ENCODE measurements around the gene TOP3B. TPM values are rescaled to one million over a fixed set of nuclear protein-coding genes. Genes with fewer than 3 reads are reported as not detected.

Gene TOP3B
- total and polyA plus RNA-seq, 4 donors: 6.0 to 26.9 (median 8.8) TPM

DNA sequence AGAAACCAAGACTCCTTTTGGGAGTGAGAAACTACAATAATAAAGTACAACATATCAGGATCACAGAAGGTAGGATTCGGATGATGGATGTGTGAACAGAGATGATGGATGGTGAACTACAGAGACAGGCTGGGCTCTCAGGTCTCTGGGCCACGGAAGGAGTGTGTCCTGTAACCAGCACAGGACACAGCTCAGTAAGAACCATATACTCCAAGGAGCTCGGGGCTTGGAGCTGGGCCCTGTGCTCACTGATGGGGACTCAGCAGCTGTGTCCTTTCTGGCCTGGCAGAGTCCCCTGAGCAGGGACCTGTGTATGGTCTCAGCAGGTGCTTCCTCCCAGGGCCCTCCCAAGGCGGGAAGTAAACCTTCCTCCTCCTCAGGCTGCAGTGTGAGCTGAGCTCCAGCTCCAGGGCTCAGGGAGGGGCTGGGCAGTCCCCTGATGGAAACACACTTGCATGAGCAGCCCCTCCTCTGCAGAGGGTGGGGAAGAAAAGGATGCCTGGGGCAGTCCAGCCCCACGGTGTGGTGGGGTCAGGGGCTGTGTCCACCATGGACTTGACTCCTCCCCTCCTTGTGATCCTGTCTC, 39.8 kb upstream of the TOP3B start:
- Histone ChIP-seq H3K27me3 (ENCODE audit: control insufficient read depth in 4 of 4, insufficient read depth in 4 of 4, low read length in 3 of 4) (no peaks in the 10 kb centered on the region), H3K9ac (ENCODE audit: low read depth in 1 of 2, low read length in 2 of 2) (no peak overlapping the region), H3K4me3 (ENCODE audit: low read depth in 1 of 3, low read length in 3 of 3) (no peak overlapping the region), H3K36me3 (ENCODE audit: control insufficient read depth in 4 of 4, insufficient read depth in 3 of 4, low read depth in 1 of 4, low read length in 3 of 4) (no peaks in the 10 kb centered on the region), H3K4me1 (ENCODE audit: control insufficient read depth in 4 of 4, insufficient read depth in 4 of 4, low read length in 3 of 4) (no peaks in the 10 kb centered on the region), H3K9me3 (ENCODE audit: control insufficient read depth in 4 of 4, low read length in 3 of 4) (no peaks in the 10 kb centered on the region), H3K27ac (ENCODE audit: low read depth in 1 of 2, low read length in 2 of 2) (no peak overlapping the region)
- TF ChIP-seq, protein P1, sequence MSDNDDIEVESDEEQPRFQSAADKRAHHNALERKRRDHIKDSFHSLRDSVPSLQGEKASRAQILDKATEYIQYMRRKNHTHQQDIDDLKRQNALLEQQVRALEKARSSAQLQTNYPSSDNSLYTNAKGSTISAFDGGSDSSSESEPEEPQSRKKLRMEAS (IDR thresholded peaks at IDR 0.05): no peak
- TF ChIP-seq YY1 (IDR thresholded peaks at IDR 0.05) (no peak), SP1 (IDR thresholded peaks at IDR 0.05) (no peak), HNF4A (conservative IDR thresholded peaks at IDR 0.05) (no peak), FOXA1 (IDR thresholded peaks at IDR 0.05) (no peak), FOXA2 (IDR thresholded peaks at IDR 0.05) (no peak), RAD21 (IDR thresholded peaks at IDR 0.05) (no peak), JUND (IDR thresholded peaks at IDR 0.05) (no peak), TAF1 (conservative IDR thresholded peaks at IDR 0.05) (no peak), EGR1 (IDR thresholded peaks at IDR 0.05; ENCODE audit: low read depth in 2 of 2) (no peak)
- TF ChIP-seq, protein P2, sequence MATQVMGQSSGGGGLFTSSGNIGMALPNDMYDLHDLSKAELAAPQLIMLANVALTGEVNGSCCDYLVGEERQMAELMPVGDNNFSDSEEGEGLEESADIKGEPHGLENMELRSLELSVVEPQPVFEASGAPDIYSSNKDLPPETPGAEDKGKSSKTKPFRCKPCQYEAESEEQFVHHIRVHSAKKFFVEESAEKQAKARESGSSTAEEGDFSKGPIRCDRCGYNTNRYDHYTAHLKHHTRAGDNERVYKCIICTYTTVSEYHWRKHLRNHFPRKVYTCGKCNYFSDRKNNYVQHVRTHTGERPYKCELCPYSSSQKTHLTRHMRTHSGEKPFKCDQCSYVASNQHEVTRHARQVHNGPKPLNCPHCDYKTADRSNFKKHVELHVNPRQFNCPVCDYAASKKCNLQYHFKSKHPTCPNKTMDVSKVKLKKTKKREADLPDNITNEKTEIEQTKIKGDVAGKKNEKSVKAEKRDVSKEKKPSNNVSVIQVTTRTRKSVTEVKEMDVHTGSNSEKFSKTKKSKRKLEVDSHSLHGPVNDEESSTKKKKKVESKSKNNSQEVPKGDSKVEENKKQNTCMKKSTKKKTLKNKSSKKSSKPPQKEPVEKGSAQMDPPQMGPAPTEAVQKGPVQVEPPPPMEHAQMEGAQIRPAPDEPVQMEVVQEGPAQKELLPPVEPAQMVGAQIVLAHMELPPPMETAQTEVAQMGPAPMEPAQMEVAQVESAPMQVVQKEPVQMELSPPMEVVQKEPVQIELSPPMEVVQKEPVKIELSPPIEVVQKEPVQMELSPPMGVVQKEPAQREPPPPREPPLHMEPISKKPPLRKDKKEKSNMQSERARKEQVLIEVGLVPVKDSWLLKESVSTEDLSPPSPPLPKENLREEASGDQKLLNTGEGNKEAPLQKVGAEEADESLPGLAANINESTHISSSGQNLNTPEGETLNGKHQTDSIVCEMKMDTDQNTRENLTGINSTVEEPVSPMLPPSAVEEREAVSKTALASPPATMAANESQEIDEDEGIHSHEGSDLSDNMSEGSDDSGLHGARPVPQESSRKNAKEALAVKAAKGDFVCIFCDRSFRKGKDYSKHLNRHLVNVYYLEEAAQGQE (IDR thresholded peaks at IDR 0.05): no peak
- TF ChIP-seq, protein P3, sequence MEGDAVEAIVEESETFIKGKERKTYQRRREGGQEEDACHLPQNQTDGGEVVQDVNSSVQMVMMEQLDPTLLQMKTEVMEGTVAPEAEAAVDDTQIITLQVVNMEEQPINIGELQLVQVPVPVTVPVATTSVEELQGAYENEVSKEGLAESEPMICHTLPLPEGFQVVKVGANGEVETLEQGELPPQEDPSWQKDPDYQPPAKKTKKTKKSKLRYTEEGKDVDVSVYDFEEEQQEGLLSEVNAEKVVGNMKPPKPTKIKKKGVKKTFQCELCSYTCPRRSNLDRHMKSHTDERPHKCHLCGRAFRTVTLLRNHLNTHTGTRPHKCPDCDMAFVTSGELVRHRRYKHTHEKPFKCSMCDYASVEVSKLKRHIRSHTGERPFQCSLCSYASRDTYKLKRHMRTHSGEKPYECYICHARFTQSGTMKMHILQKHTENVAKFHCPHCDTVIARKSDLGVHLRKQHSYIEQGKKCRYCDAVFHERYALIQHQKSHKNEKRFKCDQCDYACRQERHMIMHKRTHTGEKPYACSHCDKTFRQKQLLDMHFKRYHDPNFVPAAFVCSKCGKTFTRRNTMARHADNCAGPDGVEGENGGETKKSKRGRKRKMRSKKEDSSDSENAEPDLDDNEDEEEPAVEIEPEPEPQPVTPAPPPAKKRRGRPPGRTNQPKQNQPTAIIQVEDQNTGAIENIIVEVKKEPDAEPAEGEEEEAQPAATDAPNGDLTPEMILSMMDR (IDR thresholded peaks at IDR 0.05; ENCODE audit: low read depth, low read length, missing input control): no peak
- TF ChIP-seq, protein P4, sequence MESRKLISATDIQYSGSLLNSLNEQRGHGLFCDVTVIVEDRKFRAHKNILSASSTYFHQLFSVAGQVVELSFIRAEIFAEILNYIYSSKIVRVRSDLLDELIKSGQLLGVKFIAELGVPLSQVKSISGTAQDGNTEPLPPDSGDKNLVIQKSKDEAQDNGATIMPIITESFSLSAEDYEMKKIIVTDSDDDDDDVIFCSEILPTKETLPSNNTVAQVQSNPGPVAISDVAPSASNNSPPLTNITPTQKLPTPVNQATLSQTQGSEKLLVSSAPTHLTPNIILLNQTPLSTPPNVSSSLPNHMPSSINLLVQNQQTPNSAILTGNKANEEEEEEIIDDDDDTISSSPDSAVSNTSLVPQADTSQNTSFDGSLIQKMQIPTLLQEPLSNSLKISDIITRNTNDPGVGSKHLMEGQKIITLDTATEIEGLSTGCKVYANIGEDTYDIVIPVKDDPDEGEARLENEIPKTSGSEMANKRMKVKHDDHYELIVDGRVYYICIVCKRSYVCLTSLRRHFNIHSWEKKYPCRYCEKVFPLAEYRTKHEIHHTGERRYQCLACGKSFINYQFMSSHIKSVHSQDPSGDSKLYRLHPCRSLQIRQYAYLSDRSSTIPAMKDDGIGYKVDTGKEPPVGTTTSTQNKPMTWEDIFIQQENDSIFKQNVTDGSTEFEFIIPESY (IDR thresholded peaks at IDR 0.05): no peak
- WGBS: 70% methylated on average over 5 of the region's 5 CpGs
- no peak for DNase-seq (ENCODE audit: low spot score)

DNA sequence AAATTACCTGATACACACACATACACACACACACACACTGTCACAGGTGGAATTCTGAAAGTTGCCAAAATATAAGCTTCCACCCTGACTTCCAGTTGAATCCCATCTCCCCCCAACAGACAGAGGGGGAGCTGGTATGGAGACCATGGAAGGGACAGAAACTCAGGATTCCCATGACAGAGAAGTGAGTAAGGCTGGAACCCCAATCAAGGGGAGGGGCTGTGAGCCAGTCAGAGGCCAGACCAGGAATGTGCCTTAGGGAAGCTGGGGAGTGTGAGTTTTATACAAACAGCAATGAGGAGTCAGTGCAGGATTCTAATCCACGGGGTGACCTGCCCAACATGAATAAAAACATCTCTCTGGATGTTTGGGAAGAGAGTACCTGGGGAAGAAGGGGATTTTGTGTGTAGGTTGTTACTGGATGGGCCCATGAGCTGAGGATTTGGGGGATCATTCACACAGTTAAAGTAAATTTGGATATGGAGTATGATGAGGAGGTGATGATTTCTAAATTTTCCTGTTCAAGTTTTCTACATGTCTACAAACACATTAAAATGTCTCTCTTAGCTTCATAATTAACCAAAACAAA, 38.7 kb upstream of the TOP3B start:
- Histone ChIP-seq H3K27me3 (ENCODE audit: control insufficient read depth in 4 of 4, insufficient read depth in 4 of 4, low read length in 3 of 4) (no peaks in the 10 kb centered on the region), H3K9me3 (ENCODE audit: control insufficient read depth in 4 of 4, low read length in 3 of 4) (no peaks in the 10 kb centered on the region), H3K27ac (ENCODE audit: low read depth in 1 of 2, low read length in 2 of 2) (no peak overlapping the region), H3K36me3 (ENCODE audit: control insufficient read depth in 4 of 4, insufficient read depth in 3 of 4, low read depth in 1 of 4, low read length in 3 of 4) (no peaks in the 10 kb centered on the region), H3K4me3 (ENCODE audit: low read depth in 1 of 3, low read length in 3 of 3) (no peak overlapping the region), H3K4me1 (ENCODE audit: control insufficient read depth in 4 of 4, insufficient read depth in 4 of 4, low read length in 3 of 4) (no peaks in the 10 kb centered on the region), H3K9ac (ENCODE audit: low read depth in 1 of 2, low read length in 2 of 2) (no peak overlapping the region)
- WGBS: 72% methylated on average over 1 of the region's 1 CpG
- no peak for DNase-seq (ENCODE audit: low spot score)
- TF ChIP-seq RAD21 (IDR thresholded peaks at IDR 0.05) (no peak), HNF4G (IDR thresholded peaks at IDR 0.05) (no peak), NR2F2 (IDR thresholded peaks at IDR 0.05) (no peak), YY1 (IDR thresholded peaks at IDR 0.05) (no peak), HNF4A (conservative IDR thresholded peaks at IDR 0.05) (no peak), JUND (IDR thresholded peaks at IDR 0.05) (no peak)
- TF ChIP-seq, protein P4 (IDR thresholded peaks at IDR 0.05): no peak
- TF ChIP-seq, protein P5, sequence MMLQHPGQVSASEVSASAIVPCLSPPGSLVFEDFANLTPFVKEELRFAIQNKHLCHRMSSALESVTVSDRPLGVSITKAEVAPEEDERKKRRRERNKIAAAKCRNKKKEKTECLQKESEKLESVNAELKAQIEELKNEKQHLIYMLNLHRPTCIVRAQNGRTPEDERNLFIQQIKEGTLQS (IDR thresholded peaks at IDR 0.05): no peak
- TF ChIP-seq, protein P1 (IDR thresholded peaks at IDR 0.05): no peak

Measured in liver (tissue), 9 donors.